CD4-positive, alpha-beta T cell treated with Interleukin-10 for 1 hour (primary cell): ENCODE results near the gene ADAM15.

Experiments
- DNase-seq: peaks from one replicate; pipeline ENCODE4 v3.0.0-alpha.2; 2020

The ADAM15 gene

DNA sequence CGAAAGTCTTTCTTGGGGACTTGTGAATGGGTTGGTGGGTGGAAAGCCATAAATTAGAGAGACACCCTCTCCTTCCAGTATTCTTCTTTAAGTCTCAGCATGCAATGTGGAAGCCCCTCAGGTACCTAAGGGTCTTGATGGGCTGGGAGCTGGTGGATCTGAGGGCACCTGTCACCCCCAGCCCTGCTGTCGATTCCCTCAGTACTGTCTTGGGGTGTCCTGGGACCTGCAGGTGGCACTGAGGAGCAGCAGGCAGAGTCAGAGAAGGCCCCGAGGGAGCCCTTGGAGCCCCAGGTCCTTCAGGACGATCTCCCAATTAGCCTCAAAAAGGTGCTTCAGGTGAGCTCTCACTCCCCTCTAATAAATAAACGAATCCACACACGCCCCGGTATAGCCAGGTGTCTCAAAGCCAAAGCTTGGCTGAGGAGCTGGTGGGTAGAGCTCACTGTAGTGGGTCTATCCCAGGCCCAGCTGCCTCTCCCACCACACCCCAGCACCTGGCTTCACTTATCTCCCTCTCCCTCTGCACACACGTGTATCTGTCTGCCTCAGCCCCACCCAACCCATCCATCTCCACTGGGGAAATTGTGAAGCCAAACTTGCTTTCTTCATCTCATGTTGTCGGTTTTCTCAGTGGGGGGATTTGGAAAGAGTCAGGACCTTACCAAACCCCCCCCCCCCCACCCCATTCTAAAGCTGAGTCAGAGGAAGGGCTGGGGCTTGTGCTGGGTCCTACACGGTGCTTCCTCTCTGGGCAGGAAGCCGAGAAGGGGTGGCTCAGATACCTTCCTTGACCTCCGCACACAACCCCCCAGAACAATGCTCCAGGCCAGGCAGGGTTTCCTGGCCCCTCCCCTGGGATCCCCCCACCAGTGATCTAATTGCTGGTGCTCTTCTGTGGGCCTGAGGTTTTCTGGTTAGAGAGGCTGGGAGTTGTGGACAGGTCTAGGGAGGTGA is 1.6 kb downstream of the ADAM15 start:
- DNase-seq = peak; percentile 27

DNA sequence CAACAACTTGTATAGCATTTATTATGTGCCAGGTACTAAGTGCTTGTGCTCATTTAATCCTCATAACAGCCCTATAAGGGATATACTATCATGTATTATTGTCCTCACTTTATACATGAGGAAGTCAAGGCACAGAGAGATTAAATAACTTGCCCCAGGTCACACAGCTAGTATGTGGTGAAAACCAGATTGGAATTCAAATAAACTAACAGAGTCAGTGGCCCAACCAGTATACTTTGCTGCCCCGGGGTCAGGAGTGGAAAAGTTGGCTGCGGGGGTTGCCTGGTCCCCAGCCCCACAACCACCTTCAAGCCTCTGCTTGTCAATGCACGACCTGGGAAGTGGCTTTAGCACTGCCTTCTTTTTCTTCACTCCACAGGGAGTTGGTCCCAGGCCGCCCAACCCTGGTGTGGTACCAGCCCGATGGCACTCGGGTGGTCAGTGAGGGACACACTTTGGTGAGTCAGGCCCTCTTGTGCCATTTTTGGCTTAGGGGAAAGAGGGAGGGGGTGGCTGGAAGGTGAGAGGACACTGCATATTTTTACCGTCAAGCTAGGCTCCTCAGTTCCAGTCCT is 2.5 kb downstream of the ADAM15 start:
- DNase-seq = no peak

DNA sequence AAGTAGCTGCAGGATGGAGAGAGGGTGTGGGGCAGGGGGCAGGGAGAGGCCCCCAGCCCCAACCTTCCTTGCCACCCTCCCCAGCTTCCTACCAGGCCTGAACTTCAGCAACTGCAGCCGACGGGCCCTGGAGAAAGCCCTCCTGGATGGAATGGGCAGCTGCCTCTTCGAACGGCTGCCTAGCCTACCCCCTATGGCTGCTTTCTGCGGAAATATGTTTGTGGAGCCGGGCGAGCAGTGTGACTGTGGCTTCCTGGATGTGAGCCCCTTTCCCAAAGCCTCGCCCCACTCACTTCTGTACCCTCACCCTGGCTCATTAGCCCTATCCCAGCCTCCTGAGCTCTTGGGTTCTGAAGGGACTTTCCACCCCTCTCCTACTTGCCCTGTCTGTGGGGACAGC is 6.0 kb downstream of the ADAM15 start:
- DNase-seq = no peak

DNA sequence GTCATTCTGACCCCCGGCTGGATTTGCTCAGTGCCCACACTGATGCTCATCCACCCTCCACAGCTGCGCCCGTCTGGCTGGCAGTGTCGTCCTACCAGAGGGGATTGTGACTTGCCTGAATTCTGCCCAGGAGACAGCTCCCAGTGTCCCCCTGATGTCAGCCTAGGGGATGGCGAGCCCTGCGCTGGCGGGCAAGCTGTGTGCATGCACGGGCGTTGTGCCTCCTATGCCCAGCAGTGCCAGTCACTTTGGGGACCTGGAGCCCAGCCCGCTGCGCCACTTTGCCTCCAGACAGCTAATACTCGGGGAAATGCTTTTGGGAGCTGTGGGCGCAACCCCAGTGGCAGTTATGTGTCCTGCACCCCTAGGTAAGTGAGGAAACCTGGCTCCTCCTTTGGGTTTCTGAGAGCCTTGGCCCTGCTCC is 6.7 kb downstream of the ADAM15 start:
- DNase-seq = no peak

DNA sequence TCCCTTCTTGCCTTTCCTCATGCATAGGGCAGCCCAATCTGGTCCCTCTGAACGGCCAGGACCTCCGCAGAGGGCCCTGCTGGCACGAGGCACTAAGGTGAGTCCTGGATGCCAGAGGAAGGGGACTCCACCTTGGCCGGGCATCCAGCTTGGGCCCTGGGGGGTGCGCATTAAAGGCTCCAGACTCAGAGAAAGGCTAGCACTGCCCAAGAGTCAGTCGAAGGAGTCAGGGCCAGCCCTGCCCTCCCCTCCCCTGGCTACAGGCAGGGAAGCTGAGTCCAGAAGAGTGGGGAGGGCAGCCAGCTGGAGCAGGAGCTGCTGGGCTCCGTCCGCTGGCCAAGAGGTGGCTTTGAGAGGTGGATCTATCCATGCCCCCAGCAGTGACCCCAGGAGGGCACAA is 9.6 kb downstream of the ADAM15 start:
- DNase-seq = no peak

DNA sequence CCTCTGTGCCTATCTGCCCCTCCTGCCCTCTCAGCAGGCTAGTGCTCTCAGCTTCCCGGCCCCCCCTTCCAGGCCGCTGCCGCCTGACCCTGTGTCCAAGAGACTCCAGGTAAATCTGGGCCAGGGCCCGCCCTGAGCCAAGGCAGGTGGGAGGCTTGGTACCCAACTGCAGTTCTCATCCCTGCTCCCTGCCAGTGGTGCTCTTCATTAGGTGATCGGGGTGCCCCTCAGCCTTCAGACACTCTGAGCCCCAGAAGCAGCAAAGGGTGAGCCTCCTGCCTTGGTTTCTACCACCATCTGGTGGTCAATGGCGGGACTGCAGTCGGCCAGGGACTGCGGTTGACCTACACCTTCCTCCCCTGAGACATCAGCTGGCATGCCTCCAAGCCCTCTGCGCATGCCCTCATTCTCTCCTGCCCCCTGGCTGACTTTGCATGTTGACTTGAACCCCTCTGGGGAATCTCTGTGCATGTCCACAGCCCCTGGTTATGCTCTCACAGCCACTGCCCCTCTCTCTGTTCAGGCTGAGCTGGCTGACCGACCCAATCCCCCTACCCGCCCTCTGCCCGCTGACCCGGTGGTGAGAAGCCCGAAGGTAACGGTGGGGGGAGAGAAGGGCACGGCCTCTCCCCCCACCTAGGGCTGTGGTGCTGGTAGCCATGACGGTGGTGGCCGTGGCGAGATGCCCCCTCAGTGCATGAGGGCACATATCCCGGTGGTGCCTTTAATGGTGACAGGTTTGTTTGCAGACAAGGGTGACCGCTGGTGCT is 10.4 kb downstream of the ADAM15 start:
- peak; percentile 96 for DNase-seq

DNA sequence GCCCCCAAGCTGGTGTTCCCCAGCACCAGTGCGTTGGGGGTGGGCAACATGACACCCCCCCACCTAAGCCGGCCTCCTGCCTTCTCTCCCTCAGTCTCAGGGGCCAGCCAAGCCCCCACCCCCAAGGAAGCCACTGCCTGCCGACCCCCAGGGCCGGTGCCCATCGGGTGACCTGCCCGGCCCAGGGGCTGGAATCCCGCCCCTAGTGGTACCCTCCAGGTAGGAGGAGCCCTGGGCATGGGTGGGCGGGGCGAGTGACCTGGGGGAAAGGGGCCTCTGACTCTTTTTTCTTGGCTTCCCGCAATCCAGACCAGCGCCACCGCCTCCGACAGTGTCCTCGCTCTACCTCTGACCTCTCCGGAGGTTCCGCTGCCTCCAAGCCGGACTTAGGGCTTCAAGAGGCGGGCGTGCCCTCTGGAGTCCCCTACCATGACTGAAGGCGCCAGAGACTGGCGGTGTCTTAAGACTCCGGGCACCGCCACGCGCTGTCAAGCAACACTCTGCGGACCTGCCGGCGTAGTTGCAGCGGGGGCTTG is 11.1 kb downstream of the ADAM15 start:
- DNase-seq = no peak

DNA sequence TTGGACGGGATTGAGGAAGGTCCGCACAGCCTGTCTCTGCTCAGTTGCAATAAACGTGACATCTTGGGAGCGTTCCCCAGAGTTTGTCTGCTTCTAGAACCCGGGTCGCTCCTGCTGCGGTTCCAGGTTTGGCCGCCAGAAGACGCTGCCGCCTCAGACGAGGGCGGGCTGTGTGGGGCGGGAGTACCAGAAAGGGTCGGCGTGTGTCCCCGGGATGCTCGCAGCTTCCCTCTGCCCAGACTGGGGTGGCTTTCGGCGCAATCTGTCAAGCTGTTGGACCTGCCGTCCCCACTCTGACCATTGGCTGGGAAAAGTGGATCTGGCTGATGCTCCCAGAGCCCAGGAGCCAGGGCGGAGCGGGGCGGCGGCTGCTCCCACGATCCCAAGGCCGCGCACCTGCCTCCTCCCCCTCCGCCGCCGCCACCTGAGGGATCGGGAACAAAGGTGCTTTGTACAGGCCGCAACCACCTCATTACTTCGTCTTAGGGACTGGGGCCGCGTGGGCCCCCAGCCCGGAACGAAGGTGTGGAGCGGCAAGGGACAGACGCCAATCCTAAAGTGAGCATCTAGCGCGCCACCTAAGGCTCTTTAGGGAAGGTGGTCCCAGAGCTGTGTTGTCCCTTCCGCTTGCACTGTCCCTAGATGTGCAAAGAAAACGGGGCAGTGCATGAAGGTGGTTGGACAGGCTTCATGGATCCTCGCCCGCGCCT is 11.7 kb downstream of the ADAM15 start:
- DNase-seq = peak; percentile 78

DNA sequence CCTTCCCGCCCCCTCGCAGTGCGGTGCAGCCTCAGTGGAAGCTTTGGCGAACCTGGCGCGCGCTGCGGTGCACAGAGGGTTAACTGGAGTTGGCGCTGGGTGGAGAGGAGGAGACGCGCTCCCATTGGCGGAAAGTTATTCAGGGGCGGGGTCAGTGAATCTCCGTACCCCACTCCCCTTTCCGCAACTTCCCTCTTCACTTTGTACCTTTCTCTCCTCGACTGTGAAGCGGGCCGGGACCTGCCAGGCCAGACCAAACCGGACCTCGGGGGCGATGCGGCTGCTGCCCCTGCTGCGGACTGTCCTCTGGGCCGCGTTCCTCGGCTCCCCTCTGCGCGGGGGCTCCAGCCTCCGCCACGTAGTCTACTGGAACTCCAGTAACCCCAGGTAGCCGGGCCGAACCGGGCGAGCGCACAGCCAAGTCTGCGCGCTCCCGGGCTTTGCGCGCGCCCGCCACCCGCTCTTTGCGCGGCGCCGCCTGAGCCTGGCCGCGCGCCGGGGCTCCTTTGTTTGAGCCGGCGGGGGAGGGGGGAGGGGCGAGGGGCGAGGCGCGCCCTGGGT is 12.5 kb downstream of the ADAM15 start, which contains the start of gene EFNA4:
Gene EFNA4, plus strand, starts transcription at position 191 of the 561 bp plus-strand sequence. Its CDS starts 84 bp downstream, at position 275.
- DNase-seq = peak; percentile 88

DNA sequence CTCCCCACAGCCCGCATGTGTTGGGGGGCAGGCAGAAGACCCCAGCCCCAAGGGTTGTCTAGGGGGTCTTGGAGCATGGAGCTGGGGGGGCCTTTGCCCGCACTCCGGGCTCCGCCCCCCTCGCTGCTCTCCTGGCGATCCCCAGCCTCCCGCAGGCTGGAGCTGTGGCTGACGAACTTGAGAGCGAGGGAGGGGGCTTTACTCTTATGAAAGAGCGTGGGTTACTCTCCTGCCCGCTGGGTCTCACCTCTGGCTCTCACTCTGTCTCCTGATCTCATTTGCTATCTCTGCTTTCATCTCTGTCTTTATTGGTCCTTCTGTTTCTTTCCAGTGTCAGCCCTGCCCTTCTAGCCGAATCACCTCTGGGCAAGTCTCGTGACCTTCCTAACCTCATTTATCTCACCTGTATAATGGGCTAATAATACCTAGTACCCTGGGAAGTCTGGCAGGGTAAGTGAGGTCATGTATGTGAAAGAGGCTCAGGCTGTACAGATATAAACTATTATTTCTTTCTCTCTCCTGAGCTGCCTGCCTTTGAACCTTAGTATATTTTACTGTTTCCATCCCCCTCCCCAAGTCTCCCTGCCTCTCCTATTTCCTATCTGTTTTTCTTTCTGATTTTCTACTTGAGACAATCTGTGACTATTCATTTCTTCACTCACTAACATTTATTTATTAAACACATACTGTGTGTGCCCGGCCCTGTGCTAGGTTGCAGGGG is 13.2 kb downstream of the ADAM15 start:
- DNase-seq = peak; percentile 46

DNA sequence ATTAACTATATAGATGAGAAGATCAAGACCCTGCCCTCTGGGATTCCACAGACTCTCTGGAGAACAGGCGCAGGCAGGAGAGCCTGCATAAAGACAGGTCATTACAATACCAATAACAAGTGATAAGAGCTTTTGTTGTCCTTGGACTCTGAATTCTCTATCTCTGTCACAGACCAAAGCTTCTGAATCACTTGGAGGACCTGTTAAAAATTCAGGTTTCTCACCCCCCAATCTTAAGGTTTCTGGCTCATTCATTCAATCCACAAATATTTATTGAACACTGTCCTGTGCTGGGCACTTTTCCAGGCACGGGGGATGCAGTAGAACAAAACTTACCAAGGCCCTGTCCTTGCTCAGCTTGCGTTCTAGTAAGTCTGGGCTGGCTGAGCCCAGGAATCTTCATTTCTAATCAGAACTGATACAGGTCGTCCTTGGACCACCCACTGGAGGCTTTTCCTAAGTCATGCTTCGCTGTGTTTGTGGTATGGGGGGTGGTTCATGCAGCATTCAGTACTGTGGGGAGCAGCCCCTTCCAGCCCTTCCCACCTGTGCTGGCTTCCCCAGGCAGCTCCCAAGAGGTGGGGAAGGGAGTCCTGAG is 13.8 kb downstream of the ADAM15 start:
- no peak for DNase-seq

DNA sequence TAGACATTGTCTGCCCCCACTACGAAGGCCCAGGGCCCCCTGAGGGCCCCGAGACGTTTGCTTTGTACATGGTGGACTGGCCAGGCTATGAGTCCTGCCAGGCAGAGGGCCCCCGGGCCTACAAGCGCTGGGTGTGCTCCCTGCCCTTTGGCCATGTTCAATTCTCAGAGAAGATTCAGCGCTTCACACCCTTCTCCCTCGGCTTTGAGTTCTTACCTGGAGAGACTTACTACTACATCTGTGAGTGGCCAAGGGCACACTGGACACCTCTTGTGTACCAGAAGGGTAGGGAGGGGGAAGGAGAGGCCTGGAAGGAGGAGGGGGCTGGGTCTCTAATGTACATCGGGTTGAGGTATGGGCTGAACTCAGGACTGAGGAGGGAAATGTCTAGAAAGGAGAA is 15.7 kb downstream of the ADAM15 start:
- no peak for DNase-seq

DNA sequence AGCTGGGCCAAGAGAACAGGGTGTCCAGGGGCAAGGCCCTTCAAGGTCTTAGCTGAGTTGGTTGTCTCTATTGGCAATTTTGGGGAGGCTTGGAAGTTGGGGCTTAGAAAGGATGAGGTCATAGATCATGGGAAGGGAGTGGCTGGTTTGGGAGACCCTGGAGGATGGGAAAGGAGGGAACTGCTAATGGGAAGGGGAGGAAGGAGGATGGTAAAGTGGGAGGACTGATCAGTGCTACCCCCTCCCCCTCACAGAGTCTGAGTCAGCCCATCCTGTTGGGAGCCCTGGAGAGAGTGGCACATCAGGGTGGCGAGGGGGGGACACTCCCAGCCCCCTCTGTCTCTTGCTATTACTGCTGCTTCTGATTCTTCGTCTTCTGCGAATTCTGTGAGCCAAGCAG is 17.5 kb downstream of the ADAM15 start:
- DNase-seq = no peak

DNA sequence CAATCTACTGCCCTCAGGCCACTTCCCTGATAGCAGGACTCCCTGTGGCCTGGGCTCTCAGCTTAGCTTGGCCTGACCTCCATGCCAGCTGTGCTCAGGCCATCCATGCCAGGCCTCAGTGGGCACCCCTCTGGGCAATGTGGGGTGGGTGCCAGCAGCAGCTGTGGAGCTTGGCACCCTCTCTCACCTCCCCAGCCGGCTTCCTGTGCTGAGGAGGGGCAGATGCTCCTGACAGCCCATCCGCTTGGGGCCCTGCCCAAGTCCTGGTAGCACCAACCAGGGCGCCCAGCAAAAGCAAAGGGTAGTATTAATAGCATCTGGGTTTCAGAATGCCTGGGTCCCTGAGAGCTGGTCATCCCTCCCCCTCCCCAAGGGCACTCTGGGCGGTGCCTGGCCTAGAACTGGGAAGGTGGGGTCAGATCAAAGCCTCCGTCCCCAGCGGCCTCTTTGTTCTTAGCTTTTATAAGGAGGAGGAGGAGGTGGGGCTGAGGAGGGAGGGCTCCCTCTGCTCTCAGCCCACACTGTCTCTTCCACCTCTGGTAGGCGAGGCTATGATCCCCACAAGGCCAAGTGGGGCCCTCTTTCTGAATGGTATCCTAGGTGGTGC is 18.5 kb downstream of the ADAM15 start:
- no peak for DNase-seq

DNA sequence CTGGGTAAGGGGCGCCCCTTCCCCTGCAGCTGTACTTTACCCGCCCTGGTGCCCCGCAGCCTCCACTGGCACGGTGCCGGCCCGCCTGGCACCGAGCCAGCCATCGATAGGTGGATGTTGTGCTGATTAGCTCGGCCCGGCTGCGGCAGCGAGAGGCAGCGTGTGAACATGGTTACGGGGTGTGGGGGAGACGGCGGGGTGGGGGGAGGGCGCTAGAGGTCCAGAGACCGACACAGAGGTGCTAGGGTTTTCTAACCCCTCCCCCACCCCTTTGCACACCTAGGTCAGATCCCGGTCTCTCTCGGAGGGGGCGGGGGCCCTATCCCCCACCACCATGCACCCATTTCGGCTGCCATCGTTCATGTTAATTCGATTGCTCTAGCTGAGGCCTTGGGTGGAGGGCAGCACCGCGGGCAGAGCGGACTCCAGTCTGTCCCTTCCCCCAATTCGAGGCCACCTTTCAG is 19.1 kb downstream of the ADAM15 start:
- no peak for DNase-seq

DNA sequence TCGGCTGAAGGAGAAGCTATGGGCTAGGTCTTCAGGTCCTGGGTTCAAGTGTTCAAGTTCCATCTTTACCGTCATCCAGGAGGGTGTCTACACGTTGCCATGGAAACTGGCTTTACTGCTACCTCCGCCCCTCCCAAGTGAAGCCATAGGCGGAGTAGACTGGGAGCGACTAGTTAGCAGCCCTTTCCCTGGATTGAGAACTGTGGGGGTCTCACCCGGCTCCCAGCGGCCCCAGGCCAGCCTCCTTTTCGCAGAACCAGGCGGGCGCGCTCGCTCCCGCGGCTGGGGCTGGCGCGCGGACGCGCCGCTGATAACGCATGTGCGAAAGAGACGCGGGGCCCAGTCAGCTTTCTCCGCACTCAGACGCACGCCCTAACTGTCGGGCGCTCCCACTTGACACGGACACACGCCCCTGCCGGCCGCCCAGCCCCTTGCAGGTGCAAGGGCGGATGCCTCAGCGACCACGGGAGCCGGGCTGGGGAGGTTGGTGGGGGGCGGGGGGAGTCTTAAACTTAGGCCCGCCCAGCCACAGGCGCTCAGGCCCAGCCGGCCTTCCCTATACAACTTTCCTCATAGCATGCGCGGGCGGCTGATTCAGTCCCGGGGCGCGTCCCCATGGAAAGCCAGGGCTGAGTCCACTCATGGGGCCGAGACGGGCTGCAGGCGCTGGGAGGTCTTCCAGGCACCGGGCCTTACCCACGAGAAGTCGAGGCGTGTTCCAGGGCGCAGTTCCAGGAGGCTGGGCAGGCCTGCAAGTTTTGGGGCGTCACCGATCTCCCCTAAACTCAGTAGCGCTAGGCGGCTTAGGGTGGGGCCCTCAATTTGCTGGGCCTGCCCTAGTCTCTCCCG is 19.8 kb downstream of the ADAM15 start:
- peak; percentile 83 for DNase-seq

DNA sequence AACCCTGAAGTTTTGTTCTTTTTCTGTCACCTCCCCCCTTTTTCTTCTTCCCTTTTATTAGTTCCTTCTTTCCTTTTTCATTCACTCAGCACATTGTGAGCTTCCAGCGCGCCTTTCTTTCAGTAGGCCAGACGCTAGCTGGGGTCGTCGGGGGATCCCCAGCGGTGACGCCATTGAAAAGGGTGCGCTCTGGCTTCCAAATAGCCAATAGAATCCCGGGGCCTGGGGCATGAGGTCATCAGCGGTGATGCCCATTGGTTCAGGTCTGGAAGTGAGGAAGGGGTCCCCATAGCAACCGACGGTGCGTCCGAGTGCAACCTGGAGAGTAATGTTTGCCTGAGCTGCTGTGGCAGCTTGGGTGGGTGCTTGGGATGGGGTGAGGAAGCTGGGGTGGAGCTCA is 20.6 kb downstream of the ADAM15 start:
- no peak for DNase-seq

DNA sequence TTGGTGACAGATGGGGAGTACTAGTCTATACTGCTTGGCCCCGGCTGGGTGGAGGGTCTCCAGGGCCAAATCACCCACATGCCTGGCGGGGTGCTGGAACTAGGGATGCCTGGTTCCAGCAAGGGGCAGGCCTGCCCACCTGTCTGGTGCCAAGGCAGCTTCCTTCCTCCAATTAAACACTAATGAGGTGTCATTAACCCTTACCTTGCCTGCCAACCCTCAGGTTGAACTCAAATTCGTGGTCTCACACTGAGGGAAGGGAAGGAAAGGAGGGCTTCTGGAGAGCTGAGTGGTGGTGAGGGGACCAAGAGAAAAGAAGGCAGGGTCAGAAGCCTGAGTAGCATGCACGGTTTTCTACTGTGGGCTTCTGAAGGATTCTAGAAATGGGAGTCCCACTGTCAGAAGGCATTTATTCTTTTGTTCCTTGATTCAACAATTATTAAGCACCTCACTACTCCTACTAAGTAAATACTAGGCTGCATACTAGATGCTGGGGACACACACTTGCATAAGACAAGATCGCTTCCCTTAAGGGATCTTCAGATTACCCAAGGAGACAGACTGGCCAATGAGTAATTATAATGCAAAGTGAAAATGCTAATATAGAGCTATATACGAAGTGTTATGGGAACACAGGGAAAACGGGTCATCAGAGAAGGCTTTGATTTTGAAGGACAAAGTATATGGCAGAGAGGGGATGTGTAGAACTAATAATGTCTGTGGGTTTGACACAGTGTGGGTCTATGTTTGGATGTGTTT is 21.6 kb downstream of the ADAM15 start:
- no peak for DNase-seq
